HG02798 (cell line): ENCODE results near the gene TSR1.
A peak's percentile ranks its signal among the peaks of the same experiment; 100 is the strongest.

ENCODE experiments used
- ATAC-seq: cut with Tn5 transposase; IDR thresholded peaks from one replicate; pipeline ENCODE4 v1.9.1; 2021; ENCODE audit warnings: mild to moderate bottlenecking; ENCODE audit not compliant: unreplicated experiment, poor library complexity

The TSR1 gene

GRCh38 chr17:2336215-2336851, at the start of gene TSR1:
Gene TSR1, minus strand, starts transcription at chr17:2336457. Its CDS starts 30 bp downstream, at chr17:2336427.
- peak; percentile 85 for ATAC-seq

- ATAC-seq = no peak
These were observed 49.3 kb upstream of the TSR1 start for GRCh38 chr17:2385240-2386210.

DNA sequence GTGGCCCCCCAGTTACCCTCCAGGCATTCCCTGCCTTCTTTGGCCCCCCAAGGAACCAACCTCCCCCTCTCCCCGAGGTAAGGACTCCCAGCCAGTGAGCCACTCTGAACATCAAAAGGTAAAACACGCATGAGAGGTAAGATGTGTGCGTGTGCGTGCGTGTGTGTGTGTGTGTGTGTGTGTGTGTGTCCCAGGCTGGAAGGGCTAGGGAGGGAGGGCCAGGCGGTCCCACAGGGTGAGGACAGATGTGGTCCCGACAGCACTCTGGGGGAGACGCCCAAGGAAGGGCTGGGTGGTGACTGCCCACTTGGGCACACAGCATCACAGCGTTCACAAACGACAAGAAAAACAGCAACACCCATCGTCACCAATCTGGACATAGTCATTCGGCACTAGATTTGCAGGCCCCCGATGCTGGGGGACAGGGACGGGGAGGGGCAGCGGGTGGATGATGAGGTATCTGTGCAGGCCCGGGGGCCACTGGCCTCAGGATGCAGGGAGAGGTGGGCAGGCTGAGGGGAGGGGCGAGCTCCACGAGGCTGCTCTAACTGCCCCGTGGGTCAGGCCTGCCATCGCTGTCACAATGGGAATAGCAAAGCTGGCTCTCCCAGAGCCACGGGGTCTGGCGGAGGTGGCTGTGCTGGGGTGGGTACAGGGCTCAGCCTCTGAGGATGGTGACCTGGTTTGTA, 48.3 kb upstream of the TSR1 start:
- no peak for ATAC-seq

DNA sequence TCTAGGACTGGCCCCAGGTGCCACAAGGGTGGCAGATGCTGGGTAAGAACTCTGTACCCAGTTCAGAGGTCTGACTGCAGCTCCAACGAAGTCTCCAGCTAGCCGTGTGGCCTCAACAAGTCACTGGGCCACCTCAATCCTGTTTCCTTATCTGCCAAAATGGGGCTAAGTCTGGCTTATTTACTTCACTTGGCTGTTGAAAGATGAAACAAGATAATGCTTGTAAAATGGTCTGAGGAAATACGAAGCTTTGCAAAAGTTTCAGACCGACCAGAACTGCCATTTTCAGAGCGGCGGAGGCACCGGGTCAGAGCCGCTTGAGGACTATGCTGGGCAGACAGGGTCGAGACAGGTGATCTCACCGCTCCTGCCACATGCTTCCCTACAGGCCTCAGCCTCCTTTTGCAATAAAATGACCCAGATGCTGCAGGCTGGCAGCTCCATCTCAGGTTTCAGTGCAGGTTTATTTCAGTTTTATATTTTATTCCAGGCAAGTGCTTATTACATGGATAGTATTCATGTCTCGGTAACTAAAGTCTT, 47.4 kb upstream of the TSR1 start:
- ATAC-seq = no peak

DNA sequence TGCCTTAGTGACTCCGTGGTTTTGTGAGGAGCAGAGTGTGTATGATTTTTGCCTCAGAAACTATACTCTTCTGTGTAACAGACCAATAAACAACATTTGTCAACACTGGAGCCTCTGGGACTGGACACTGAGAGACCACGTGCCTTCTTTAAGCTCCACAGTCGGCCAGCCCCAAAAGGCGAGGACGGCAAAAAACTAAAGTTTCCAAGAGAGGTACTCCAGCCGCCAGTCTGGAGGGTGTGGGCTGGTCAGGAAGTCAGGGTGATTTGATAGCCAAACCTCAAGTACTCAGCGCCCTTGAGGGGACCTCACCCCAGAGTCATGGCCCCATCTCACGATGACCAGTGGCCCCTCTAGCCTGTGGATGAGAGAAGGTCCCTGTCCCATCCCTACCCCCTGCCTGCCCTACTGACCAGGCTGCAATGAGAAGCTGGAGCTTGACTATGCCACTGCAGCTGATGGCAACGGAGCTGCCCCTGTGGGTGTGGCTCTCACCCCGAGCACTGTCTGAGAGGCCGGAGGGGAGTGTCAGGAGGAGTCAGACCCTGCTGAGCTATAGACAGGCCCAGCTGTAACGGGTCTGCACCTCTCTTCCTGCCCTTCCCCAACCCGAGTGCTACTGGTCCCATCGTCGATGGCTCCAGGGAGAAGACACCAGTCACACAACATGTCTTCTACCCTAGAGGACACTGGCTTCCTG, 44.8 kb upstream of the TSR1 start:
- no peak for ATAC-seq

- no peak for ATAC-seq
These were observed 44.1 kb upstream of the TSR1 start for GRCh38 chr17:2380226-2380922.

DNA sequence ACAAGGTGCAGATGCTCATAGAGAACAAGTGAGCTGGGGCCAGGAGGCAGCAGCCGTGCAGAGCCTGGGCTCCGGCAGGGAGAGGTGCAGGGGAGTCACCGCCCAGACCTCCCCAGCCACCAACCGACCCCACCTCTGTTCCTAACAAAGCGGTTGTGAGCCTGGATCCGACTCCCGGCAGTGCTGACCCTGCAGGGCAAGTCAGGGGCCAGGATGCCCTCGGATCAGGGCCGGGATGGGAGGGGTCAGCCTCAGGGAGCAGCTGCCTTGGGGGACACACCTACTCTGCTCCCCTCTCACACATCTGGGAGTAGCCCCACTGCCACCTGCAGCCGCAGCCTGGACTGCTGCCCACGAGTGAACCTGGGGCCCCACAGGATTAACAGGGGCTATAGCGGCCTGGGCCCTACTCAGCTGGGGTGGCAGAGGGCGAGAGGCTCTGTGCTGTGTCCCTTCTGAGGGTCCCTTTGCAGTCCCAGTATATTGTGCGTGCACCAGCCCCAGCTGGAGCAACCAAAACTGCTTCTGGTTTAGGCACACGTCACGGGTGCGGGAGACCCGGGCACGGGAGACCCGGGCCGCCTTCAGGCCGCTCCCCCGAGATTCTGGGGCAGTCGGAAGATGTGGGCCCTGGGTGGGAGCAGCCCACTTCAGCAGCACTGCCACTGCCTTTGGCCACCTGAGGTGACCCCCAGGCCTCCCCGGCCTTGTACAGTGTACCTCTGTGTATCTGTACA, 43.4 kb upstream of the TSR1 start:
- ATAC-seq = no peak

GRCh38 chr17:2378905-2379304, 42.6 kb upstream of the TSR1 start:
- ATAC-seq = no peak

DNA sequence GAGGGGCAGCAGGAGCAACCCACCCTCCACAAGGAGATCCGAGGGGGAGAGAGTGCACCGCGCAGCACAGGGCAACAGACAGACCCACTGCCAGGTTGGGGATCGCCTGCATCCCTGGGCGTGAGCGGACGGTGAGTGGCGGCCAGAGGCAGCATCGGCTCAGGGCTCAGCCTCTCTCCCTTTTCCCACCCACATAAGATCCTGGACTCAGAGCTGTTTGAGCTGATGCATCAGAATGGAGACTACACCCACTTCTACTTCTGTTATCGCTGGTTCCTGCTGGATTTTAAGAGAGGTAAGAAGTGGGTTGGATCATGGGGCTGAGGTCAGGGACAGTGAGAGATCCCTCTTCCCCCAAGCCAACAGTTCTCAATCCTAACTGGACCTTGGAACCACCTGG, 41.4 kb upstream of the TSR1 start:
- ATAC-seq = no peak

DNA sequence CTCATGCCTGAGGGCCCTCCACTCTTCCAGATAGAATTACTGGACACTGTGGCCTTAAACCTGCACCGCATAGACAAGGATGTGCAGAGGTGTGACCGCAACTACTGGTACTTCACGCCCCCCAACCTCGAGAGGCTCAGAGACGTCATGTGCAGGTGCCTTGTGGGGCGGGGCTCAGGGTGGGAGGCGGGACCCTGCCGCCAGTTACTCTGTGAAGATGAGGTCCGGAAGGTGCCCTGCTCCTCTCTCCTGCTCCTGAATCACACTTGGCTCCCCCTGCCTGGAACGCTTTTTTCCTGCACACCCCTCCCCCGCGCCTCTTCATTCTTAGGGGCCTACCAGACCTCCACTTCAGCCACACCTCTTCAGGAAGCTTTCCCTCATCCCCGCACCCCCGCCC, 39.9 kb upstream of the TSR1 start:
- no peak for ATAC-seq

DNA sequence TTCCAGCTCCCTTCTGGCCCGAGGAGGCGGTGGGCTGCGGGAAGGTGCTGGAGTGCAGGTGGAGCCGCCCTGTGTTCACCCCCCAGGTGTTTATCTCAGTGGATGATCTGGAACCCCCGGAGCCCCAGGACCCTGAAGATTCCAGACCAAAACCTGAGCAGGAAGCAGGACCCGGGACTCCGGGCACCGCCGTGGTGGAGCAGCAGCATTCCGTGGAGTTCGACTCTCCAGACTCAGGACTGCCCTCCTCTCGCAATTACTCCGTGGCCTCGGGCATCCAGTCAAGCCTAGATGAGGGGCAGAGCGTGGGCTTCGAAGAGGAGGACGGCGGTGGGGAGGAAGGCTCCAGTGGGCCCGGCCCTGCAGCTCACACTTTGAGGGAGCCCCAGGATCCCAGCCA, 39.1 kb upstream of the TSR1 start:
- ATAC-seq = no peak

DNA sequence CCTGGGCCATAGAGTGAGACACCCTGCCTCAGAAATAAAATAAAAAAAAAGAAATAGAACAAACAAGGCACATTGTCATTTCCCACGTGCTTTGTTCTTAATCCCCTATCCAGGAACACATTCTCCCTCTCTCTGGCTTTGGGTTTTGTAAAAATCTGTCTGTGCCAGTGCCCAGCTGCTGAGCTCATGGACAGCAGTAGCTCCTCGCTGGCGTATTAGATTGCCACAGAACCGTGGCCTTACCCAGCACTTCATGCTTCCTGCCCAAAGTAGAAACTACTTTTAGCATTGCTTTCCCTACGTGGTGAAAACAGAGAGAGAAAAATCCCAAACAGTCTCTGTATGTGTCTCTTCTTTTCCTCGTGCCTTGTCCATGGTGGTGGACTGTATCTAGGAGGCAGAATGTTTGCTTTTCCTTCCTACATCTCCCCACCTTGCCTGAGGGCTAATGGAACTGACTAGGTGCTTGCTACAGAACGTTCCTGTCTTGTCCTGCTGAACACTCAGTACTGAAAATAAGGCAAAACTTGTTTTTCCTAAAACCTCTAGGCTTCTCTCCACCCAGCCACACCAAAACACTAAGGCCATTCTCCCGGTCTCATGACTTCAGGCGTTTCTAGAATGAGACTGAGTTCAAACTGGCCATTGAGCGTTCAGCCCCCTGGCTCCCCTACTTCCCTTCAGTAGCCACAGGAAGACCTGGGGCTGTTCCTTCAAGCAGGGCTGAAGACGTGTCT, 38.5 kb upstream of the TSR1 start:
- ATAC-seq = no peak

DNA sequence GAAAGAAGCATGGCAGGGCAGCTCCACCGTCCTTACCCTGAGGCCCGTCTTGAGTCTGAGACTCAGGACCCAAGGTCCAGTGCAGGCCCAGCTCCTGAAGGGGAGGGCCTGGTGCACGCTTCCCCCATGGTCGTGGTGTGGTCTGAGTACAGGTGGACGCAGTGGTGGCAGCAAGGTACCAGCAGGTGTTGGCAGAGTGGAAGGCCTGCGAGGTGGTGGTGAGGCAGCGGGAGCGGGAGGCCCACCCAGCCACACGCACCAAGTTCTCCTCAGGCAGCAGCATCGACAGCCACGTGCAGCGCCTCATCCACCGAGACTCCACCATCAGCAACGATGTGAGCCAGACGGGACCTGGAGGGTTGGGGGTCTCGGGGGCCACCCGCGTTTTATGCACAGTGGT, 36.9 kb upstream of the TSR1 start:
- no peak for ATAC-seq

DNA sequence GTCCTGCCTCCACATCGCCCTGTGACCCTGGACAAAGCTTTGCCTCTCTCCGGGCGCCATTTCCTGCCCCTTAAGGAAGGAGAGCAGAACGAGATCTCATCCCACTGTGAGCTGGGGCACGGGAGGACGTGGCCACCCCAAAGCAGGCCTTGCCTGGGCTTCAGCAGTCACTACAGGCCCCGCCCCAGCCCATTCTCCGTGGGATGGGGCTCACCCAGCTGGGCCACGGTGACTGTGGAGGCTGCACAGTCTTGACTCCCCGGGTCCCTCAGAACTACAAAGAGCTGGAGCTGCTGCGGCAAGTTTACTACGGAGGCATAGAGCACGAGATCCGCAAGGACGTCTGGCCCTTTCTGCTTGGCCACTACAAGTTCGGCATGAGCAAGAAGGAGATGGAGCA, 36.4 kb upstream of the TSR1 start:
- ATAC-seq = no peak

GRCh38 chr17:2372180-2372579, 35.9 kb upstream of the TSR1 start:
- no peak for ATAC-seq

GRCh38 chr17:2371183-2372130, 35.2 kb upstream of the TSR1 start:
- ATAC-seq = no peak

GRCh38 chr17:2370211-2370589, 33.9 kb upstream of the TSR1 start:
- no peak for ATAC-seq
